GM18909 (cell line): ENCODE results near the gene PAPOLB.
"Not testable (repeated sequence)": the region's sequence is repeated elsewhere in the genome, so short reads cannot be mapped to it uniquely, and the experiment has no call there.

ENCODE experiments used
- ATAC-seq: cut with Tn5 transposase; IDR thresholded peaks from one replicate; pipeline ENCODE4 v1.9.1; 2021; ENCODE audit warnings: mild to moderate bottlenecking; ENCODE audit not compliant: unreplicated experiment, poor library complexity

PAPOLB gene

GRCh38 chr7:4861673-4862072 is at the start of gene PAPOLB:
Gene PAPOLB, minus strand, starts transcription at chr7:4862030. Its CDS starts 220 bp downstream, at chr7:4861810.
- ATAC-seq: no peak

GRCh38 chr7:4911111-4911828 is 49.4 kb upstream of the PAPOLB start:
- no peak for ATAC-seq

- no peak for ATAC-seq
Measured at GRCh38 chr7:4906682-4907081, 44.9 kb upstream of the PAPOLB start.

- no peak for ATAC-seq
Measured at GRCh38 chr7:4905171-4905570, 43.3 kb upstream of the PAPOLB start.

GRCh38 chr7:4904346-4904745 is 42.5 kb upstream of the PAPOLB start:
- ATAC-seq: no peak

- ATAC-seq: no peak
Measured at GRCh38 chr7:4895766-4896165, 33.9 kb upstream of the PAPOLB start.

GRCh38 chr7:4894482-4894881 is 32.7 kb upstream of the PAPOLB start:
- no peak for ATAC-seq

- no peak for ATAC-seq
Measured at GRCh38 chr7:4893929-4894475, 32.2 kb upstream of the PAPOLB start.

- not testable (repeated sequence) for ATAC-seq
Measured at GRCh38 chr7:4893188-4893587, 31.4 kb upstream of the PAPOLB start.

- not testable (repeated sequence) for ATAC-seq
Measured at GRCh38 chr7:4891522-4891921, 29.7 kb upstream of the PAPOLB start.

- no peak for ATAC-seq
Measured at GRCh38 chr7:4889682-4890081, 27.9 kb upstream of the PAPOLB start.

- ATAC-seq: no peak
Measured at GRCh38 chr7:4888161-4888560, 26.3 kb upstream of the PAPOLB start.

- no peak for ATAC-seq
Measured at GRCh38 chr7:4886671-4887070, 24.8 kb upstream of the PAPOLB start.

GRCh38 chr7:4885317-4885807 is 23.5 kb upstream of the PAPOLB start:
- ATAC-seq: no peak

GRCh38 chr7:4884164-4884563 is 22.3 kb upstream of the PAPOLB start:
- no peak for ATAC-seq

GRCh38 chr7:4883372-4884144 is 21.7 kb upstream of the PAPOLB start, which contains the start of gene RADIL:
Gene RADIL, minus strand, starts transcription at chr7:4883716. Its CDS starts 5,577 bp downstream, at chr7:4878139.
- ATAC-seq: peak; percentile 85

- no peak for ATAC-seq
Measured at GRCh38 chr7:4883033-4883371, 21.2 kb upstream of the PAPOLB start.

- ATAC-seq: no peak
Measured at GRCh38 chr7:4882169-4883032, 20.6 kb upstream of the PAPOLB start.

- ATAC-seq: no peak
Measured at GRCh38 chr7:4880218-4880617, 18.4 kb upstream of the PAPOLB start.

- no peak for ATAC-seq
Measured at GRCh38 chr7:4879396-4880081, 17.7 kb upstream of the PAPOLB start.
